ENCODE measurements around the gene ZCCHC14. TPM values are rescaled to one million over a fixed set of nuclear protein-coding genes. Genes with fewer than 3 reads are reported as not detected.
A peak's percentile ranks its signal among the peaks of the same experiment; 100 is the strongest.

Gene ZCCHC14
- 10 to 100 TPM; 28.3 to 35.5 (median 34.5) TPM for polyA plus RNA-seq (ENCODE audit: insufficient read length in 4 of 4)

DNA sequence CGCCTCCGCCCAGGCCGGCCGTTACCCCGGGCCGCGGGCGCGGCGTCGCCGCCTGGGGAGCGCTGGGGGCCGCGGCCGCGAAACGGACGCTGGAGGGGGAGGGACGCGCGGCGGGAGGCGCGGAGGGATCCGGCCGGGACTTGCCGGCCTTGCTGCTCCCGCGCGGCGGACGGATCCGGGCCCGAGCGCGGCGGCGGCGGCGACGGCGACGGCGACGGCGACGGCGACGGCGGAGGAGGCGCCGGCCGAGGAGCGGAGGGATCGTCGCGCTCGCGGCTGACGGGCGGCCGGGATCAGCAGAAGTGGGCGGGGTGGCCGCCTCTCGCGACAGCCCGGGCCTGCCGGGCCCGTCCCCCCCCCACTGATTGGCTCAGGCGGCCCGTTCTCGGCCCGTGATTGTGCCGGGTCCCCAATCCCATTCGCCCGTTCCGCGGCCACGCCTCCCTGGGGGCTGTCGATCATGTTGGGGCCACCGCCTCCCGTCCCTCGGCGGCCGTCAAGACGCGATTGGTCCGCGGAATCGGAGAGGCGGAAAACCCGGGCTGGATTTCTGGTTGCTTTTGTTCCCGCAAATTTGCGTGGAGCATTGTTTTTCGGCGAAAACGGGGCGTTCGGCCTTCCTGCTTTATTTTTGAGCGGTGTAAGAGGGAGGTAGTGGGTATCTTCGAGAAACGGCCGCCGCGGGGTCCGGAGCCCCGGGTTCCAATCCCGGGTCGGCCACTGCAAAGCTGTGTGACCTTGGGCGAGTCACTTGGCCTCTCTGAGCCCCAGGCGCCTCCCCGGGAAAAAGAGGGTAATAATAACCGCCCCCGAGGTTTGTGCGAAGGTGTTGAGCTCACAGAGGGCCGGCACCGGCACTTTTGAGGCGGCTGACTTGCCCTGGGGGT lies at the start of gene ZCCHC14:
TSS of gene ZCCHC14 (minus strand) at position 304 of the 887 bp plus-strand sequence. CDS start 786 bp downstream, outside the sequence.
- DNase-seq (ENCODE audit: low read depth in 4 of 4, low spot score in 3 of 4): peak; percentile 93 to 97 (median 97)

DNA sequence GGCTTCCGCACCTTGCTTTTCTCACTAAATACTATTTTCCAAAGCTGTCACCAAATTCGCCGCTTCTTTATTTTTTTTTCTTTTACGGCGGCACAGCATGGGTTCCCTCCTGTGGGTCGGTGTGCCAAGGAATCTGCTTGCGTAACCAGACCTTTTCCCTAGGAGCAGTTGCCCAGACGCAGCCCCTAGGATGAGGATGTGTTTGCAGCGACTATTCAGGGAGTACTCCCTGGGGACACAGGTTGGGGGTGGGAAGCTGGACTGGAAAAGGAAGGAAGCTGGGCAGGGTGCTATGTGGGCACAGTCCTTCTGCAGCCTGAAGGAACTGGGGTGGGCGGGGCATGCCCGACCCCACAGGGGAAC lies 49.0 kb upstream of the ZCCHC14 start:
- no peak for DNase-seq (ENCODE audit: low read depth in 4 of 4, low spot score in 3 of 4)

- no peak for DNase-seq (ENCODE audit: low read depth in 4 of 4, low spot score in 3 of 4)
Measured at GRCh38 chr16:87541147-87541871, 48.5 kb upstream of the ZCCHC14 start.

DNA sequence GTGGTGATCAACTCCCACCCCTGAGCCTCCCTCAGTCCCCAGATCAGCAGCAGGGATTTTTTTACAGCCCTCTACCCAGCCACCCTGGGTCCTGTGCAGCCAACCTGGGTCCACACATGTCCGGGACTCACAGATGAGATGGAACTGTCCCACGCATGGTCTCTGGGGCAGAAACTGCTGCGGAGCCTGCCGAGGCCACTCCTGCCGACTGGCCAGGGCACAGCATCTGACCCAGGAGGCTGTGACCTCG lies 48.0 kb upstream of the ZCCHC14 start:
- no peak for DNase-seq (ENCODE audit: low read depth in 4 of 4, low spot score in 3 of 4)

- no peak for DNase-seq (ENCODE audit: low read depth in 4 of 4, low spot score in 3 of 4)
Measured at GRCh38 chr16:87540072-87540896, 47.5 kb upstream of the ZCCHC14 start.

DNA sequence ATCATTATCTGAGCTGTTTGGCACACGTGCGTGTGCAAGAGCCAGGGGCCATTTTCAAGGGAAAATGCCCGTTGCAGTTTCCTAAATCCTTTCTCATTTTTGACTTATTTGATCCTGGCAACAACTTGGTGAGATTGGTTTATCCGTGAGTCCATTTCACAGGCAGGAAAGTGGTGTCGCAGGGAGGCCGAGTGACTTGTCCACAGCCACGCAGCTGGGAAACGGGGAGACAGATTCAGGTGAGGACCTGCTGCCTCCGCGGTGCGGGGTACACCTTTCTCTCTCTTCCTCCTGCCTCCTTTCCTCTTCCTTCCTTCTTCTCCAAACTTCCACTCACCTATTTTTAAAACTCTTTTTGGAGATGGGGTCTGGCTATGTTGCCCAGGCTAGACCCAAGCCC lies 46.3 kb upstream of the ZCCHC14 start:
- no peak for DNase-seq (ENCODE audit: low read depth in 4 of 4, low spot score in 3 of 4)

DNA sequence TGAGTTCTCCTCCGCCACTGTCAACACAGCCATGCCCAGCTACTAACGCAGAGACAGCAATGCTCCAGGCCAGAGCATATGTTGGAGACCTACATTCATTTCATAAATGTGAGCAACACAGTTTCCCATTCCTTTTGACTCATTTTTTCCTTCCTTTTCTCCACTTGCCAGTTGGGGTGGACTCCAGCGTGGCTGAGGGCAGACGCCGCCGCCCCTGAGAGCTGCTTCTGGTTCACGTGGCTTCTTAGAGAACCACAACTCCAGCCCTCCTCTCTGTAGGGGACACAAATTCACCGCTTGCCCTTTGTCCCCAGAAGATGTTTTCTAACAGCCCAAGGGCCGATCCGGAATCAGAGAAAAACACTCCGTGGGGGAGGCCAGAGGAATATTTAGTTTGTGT lies 45.8 kb upstream of the ZCCHC14 start:
- DNase-seq (ENCODE audit: low read depth in 4 of 4, low spot score in 3 of 4): no peak

GRCh38 chr16:87538160-87538559 lies 45.3 kb upstream of the ZCCHC14 start:
- DNase-seq (ENCODE audit: low read depth in 4 of 4, low spot score in 3 of 4): no peak

DNA sequence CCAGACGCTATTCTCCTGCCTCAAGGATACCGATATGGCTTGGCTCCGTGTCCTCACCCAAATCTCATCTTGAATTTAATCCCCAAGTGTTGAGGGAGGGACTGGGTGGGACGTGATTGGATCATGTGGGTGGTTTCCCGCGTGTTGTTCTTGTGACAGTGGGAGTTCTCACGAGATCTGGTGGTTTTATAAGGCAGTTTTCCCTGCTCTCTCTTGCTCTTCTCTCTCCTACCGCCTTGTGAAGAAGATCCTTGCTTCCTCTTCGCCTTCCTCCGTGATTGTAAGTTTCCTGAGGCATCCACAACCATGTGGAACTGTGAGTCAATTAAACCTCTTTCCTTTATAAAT lies 43.9 kb upstream of the ZCCHC14 start:
- no peak for DNase-seq (ENCODE audit: low read depth in 4 of 4, low spot score in 3 of 4)

DNA sequence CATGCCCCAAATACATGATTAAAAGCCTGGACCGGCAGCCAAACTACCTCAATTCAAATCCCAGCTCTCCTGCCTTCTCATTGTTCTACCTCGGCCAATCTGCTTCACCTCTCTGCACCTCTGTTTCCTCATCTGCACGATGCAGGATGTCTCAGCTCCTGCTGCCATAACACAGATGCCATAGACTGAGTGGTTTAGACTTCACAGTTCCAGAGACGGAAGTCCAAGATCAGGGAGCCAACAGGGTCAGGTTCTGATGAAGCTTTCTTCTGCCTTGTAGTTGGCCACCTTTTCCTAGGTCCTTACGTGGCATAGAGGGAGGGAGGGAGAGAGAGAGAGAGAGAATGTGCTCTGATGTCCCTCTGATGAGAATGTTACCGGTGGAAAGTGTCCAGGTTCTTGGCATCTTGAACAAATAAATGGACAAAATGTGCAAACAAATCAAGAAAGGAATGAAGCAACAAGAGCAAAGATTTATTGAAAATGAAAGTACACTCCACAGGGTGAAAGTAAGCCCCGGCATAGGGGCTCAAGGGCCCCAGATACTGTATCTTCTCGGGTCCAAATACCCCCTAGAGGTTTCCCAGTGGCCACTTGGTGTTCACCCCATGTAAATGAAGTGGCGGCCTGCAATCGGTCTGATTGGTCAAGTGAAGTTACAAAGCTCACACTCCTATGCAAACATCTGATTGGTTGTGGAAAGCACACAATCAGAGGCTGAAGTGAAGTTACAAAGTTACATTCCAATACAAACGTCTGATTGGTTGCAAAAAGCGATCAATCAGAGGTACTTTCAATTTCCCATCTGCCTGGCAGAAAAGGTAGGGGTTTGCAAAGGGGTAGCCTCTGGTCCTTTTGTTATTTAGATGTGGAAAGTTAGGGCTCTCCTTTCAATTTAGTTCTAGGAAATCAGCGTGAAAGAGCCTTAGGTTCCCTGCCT lies 43.3 kb upstream of the ZCCHC14 start:
- DNase-seq (ENCODE audit: low read depth in 4 of 4, low spot score in 3 of 4): no peak

DNA sequence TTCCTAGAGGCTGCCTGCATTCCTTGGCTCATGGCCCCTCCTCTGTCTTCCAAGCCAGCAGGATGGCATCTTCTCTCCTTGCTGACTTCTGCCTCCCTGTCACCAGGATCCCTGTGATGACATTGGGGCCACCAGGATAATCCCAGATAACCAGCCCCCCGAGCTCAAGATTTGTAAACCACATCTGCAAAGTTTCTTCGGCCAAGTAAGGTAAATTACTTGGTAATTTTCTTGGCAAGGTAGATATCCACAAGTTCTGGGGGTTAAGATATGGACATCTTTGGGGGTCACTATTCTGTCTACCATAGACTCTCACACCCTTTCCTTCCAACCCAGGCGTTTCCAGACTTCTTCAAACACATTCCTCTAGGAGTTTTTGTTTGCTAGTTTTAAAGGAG lies 42.6 kb upstream of the ZCCHC14 start:
- DNase-seq (ENCODE audit: low read depth in 4 of 4, low spot score in 3 of 4): no peak

GRCh38 chr16:87534751-87535150 lies 41.9 kb upstream of the ZCCHC14 start:
- DNase-seq (ENCODE audit: low read depth in 4 of 4, low spot score in 3 of 4): no peak

DNA sequence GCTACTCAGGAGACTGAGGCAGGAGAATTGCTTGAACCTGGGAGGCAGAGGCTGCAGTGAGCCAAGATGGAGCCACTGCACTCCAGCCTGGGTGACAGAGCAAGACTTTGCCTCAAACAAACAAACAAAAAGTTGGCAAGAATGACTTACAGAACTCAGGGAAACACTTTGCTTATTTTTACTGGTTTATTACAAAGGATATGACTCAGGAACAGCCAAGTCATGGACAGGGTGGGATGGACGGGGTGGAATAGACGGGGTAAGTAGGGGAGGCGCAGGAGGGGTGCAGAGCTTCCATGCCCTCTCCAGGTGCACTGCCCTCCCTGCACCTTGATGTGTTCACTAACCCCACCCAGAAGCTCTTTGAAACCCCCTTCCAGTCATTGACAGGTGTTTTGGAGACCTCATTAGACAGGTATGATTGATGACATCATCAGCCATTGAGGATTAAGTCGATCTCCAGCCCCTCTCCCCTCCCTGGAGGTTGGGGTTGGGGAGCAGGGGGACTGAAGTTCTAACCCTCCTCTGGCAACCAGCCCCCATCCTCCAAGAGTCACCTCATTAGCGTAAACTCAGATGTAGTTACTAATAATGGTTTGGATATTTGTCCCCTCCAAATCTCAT lies 41.3 kb upstream of the ZCCHC14 start:
- DNase-seq (ENCODE audit: low read depth in 4 of 4, low spot score in 3 of 4): no peak

- DNase-seq (ENCODE audit: low read depth in 4 of 4, low spot score in 3 of 4): no peak
Measured at GRCh38 chr16:87533061-87533460, 40.2 kb upstream of the ZCCHC14 start.

- DNase-seq (ENCODE audit: low read depth in 4 of 4, low spot score in 3 of 4): no peak
Measured at GRCh38 chr16:87531418-87531817, 38.6 kb upstream of the ZCCHC14 start.

DNA sequence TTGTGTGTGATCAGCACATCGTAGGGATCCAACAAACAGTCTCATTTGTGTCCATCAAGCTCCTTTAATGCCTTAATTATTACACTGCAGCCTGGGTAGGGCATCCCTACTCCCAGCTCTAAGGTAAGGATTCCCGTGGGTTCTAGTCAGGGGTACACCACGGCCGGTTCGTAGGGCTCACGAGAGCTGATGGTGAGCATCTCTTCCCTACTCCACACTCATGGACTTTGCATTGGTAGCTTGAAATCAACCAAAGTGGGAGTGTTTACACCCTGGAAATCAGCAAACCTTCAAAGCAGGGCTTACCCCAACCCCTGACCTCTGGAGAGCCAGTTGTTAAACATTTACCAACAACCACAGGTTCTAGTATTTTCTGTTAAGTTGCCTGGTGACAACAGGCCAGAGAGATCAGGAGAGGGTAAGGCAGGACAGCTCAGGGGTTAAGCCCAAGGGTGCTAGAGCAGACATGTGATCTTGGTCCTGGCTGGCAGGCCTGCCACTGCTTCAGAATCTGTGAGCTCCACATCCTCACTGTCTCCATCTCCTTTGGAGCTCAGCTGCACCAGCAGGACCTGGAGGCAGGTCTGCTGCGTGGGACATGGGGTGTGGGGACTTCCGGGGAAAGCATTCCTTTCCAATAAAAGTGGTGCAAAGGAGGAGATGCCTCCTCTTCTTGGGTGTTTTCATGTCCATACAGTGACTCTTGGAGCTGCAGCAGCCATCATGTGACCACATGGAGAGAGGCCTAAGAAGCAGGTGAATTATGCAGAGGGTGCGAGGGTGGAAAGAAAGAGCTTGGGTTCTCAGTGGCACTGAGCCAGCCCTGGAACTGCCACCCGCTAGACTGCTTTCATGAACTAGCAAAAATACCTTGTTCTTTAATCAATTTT lies 36.1 kb upstream of the ZCCHC14 start:
- no peak for DNase-seq (ENCODE audit: low read depth in 4 of 4, low spot score in 3 of 4)

DNA sequence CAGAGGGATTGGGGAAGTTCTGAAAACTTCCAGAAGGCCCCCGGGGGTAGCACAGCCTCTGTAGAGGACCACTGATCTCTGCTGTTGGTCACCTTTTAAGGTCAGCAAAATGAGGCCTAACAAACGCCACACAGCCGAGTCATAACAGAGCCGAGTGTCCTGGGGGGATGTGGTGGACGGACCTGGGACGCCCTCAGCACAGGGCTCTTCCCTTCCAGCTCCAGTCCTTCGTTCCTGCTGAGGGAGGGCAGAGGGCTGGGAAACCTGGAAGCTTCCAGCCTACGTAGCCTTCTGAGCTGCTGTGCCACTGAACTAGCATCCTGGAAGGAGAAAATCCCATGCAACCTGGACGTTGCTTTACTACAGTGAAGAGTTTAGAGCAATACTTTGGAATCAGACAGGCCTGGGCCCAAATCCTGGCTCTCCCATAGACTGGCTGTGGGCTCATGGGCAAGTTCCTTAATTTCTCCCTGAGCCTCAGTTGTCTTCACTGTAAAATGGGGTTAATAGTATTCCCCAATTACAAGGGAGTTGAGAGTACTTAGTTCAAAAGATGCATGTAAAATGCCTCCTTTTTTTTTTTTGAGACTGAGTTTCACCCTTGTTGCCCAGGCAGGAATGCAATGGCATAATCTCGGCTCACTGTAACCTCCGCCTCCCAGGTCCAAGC lies 34.4 kb upstream of the ZCCHC14 start:
- DNase-seq (ENCODE audit: low read depth in 4 of 4, low spot score in 3 of 4): no peak

DNA sequence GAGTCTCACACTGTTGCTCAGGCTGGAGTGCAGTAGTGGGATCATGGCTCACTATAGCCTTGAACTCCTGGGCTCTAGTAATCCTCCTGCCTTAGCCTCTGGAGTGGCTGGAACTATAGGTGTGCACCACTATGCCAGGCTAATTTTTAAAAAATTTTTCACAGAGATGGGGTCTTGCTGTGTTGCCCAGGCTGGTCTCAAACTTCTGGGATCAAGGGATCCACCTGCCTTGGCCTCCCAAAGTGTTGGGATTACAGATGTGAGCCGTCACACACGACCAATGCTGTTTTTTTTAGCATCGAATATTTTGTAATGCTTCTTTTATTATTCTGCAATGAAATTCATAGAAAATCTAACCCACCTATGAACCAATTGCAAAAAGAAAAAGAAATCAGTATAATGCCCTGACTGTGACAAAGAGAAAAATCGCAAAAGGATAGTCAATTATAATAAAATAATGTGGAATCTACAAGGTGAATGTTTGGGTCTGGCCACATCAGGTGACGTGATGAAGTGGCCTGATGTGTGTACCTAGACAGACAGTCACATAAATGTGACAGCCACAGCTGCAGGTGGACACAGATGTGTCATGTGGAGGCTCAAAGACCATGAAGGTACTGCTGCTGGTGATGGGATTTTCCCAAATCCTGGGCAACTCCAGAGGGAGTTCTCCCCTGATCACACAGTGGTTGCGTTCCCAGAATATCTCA lies 33.6 kb upstream of the ZCCHC14 start:
- no peak for DNase-seq (ENCODE audit: low read depth in 4 of 4, low spot score in 3 of 4)

All from left renal pelvis (tissue), 4 donors.